ENCODE measurements around the gene NEK6. TPM values are rescaled to one million over a fixed set of nuclear protein-coding genes. Genes with fewer than 3 reads are reported as not detected.

Gene NEK6
- total and polyA plus RNA-seq, 9 of the 15 experiments (the other 6 are each of a cell fraction or from before 2014, with no cell fraction given): 3.1 to 19.0 (median 8.4) TPM

- TF ChIP-seq E4F1 (CRISPR knock-in tag; IDR thresholded peaks at IDR 0.05; ENCODE audit: borderline replicate concordance): no peak
- TF ChIP-seq ZNF445 (CRISPR knock-in tag; IDR thresholded peaks at IDR 0.05; ENCODE audit: low read depth): no peak
- TF ChIP-seq SNIP1 (IDR thresholded peaks at IDR 0.05; ENCODE audit: low read depth): no peak
- TF ChIP-seq NR0B1 (IDR thresholded peaks at IDR 0.05; ENCODE audit: partially characterized antibody): no peak
- no peak for TF ChIP-seq FOXP1 (CRISPR knock-in tag; IDR thresholded peaks at IDR 0.05)
- no peak for TF ChIP-seq POLR2G (IDR thresholded peaks at IDR 0.05; ENCODE audit: low read depth, low read length)
- TF ChIP-seq ZNF561 (CRISPR knock-in tag; conservative IDR thresholded peaks at IDR 0.05): no peak
- no peak for TF ChIP-seq IRF1 (CRISPR knock-in tag; IDR thresholded peaks at IDR 0.05; ENCODE audit: borderline replicate concordance)
- TF ChIP-seq CHAMP1 (IDR thresholded peaks at IDR 0.05): no peak
- no peak for TF ChIP-seq JUN (IDR thresholded peaks at IDR 0.05; ENCODE audit: borderline replicate concordance, low read depth, low read length)
- no peak for TF ChIP-seq JUN (CRISPR knock-in tag; IDR thresholded peaks at IDR 0.05; ENCODE audit: borderline replicate concordance)
- no peak for TF ChIP-seq FOXP4 (CRISPR knock-in tag; IDR thresholded peaks at IDR 0.05; ENCODE audit: borderline replicate concordance)
- TF ChIP-seq ZBTB43 (CRISPR knock-in tag; IDR thresholded peaks at IDR 0.05): 0 out of 2 replicates have a peak, but pooled peaks have one; percentile 7
- TF ChIP-seq CTCF (IDR thresholded peaks at IDR 0.05 in 2 of 3, conservative IDR thresholded peaks at IDR 0.05 in 1 of 3; ENCODE audit: insufficient read depth in 2 of 3, low read depth in 1 of 3, low read length in 3 of 3): no peak
Measured at GRCh38 chr9:124258607-124259157, 933 bp downstream of the NEK6 start (continued).

Data from K562 (cell line).